ENCODE measurements around the gene CEP131. TPM values are rescaled to one million over a fixed set of nuclear protein-coding genes. Genes with fewer than 3 reads are reported as not detected.

The CEP131 gene
- polyA plus RNA-seq, 1 donor from 2014 or later, result 21.3 TPM

DNA sequence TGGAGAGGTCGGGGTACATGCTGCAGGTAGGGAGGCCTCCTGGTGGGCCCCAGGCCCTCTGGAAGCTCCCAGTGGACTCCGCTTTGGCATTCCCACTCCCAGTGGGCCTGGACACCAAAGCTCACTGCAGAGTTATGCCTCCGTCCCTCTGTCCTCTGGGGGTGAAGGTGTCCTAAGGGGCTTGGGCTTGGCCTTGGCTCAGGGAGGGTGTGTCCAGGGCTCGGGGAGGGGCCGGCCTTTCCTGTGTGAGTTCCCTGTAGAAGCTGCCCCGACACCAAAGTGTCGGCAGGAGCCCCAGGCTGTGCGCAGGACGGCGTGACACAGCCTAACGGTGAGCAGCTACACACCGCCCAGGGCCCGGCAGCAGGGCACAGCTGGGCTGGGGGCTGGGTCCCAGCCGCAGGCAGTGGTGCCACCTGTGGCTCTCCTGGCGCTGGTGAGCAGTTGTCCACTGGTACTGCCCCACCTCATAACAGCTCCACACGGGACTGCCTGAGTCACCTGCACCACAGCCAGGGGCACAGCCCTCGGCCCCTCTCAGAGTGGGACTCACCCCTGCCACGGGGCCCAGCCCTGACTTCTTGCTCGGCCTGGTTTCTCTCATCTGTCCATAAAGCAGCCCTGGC lies 10.0 kb upstream of the CEP131 start:
- Histone ChIP-seq H3K27me3 (ENCODE audit: insufficient read depth, low read depth, low read length) (no peaks in the 10 kb centered on the region), H3K9me3 (ENCODE audit: low read length) (no peaks in the 10 kb centered on the region), H4K20me1 (ENCODE audit: insufficient read depth) (no peaks in the 10 kb centered on the region), H3K4me3 (ENCODE audit: low read length) (no peak overlapping the region), H3K9me2 (ENCODE audit: insufficient read depth, low read length) (no peaks in the 10 kb centered on the region), H3K9ac (ENCODE audit: low read length) (no peak overlapping the region), H2AFZ (ENCODE audit: low read depth, low read length) (no peak overlapping the region), H3K36me3 (ENCODE audit: insufficient read depth, low read length) (peaks cover 4% of the 10 kb centered on the region), H3K79me2 (replicated peaks; ENCODE audit: insufficient read depth, low read length) (peaks cover 5% of the 10 kb centered on the region), H3K4me2 (ENCODE audit: low read length) (no peak overlapping the region), H3K27ac (ENCODE audit: low read length) (no peak overlapping the region), H3F3A (ENCODE audit: insufficient read depth, low read length, poor library complexity, severe bottlenecking) (no peaks in the 10 kb centered on the region)
- TF ChIP-seq, protein P1, sequence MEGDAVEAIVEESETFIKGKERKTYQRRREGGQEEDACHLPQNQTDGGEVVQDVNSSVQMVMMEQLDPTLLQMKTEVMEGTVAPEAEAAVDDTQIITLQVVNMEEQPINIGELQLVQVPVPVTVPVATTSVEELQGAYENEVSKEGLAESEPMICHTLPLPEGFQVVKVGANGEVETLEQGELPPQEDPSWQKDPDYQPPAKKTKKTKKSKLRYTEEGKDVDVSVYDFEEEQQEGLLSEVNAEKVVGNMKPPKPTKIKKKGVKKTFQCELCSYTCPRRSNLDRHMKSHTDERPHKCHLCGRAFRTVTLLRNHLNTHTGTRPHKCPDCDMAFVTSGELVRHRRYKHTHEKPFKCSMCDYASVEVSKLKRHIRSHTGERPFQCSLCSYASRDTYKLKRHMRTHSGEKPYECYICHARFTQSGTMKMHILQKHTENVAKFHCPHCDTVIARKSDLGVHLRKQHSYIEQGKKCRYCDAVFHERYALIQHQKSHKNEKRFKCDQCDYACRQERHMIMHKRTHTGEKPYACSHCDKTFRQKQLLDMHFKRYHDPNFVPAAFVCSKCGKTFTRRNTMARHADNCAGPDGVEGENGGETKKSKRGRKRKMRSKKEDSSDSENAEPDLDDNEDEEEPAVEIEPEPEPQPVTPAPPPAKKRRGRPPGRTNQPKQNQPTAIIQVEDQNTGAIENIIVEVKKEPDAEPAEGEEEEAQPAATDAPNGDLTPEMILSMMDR (IDR thresholded peaks at IDR 0.05; ENCODE audit: poor library complexity, severe bottlenecking), result no peak

DNA sequence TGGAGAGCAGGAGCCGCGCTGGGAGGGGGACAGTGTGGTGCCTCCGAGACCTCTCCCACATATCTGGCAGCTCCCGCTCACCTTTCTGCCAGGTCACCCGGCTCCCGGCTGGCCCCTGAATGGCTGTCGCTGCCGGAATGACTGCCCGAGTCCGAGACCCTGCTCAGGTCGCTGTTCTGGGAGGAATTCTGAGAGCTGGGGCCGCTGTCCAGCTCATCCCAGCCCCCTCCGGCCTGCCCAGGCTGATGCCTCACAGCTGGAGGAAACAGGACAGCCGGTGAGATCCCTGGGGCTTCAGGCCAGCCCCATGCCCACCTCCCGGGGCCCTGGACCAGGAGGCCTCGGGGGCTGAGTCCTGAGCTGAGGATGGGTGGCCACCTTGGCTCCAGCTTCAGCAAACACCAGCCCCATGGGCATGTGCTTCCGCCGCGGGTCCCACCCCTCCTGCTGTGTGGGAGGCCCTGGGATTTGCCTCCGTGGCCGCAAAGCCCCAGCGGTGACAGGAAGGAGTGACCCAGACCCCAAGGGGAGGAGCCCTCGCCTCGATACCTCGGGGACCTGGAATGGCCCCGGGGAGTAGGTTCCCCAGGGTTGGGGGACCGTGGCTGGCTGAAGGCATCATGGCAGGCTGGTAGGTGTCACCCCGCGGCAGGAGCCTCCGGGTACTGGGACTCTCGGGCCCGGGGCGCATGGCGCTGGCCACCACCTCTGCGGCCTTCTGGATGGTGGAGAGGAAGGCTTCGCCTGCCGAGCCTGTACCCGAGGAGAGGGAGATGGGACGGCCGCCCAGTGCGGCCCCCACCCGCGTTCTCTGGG lies 9.2 kb upstream of the CEP131 start:
- peaks cover 4% of the 10 kb centered on the region for H3K36me3 ChIP-seq (ENCODE audit: insufficient read depth, low read length)
- H2AFZ ChIP-seq (ENCODE audit: low read depth, low read length), result no peak overlapping the region
- H4K20me1 ChIP-seq (ENCODE audit: insufficient read depth), result no peaks in the 10 kb centered on the region
- H3K27me3 ChIP-seq (ENCODE audit: insufficient read depth, low read depth, low read length), result no peaks in the 10 kb centered on the region
- TF ChIP-seq RAD21 (conservative IDR thresholded peaks at IDR 0.05), result no peak
- no peak for TF ChIP-seq TAF1 (IDR thresholded peaks at IDR 0.05; ENCODE audit: low read depth)
- TF ChIP-seq EZH2 (IDR thresholded peaks at IDR 0.05; ENCODE audit: borderline replicate concordance, insufficient read depth, low read length, poor library complexity, severe bottlenecking), result no peak
- TF ChIP-seq, protein P2, sequence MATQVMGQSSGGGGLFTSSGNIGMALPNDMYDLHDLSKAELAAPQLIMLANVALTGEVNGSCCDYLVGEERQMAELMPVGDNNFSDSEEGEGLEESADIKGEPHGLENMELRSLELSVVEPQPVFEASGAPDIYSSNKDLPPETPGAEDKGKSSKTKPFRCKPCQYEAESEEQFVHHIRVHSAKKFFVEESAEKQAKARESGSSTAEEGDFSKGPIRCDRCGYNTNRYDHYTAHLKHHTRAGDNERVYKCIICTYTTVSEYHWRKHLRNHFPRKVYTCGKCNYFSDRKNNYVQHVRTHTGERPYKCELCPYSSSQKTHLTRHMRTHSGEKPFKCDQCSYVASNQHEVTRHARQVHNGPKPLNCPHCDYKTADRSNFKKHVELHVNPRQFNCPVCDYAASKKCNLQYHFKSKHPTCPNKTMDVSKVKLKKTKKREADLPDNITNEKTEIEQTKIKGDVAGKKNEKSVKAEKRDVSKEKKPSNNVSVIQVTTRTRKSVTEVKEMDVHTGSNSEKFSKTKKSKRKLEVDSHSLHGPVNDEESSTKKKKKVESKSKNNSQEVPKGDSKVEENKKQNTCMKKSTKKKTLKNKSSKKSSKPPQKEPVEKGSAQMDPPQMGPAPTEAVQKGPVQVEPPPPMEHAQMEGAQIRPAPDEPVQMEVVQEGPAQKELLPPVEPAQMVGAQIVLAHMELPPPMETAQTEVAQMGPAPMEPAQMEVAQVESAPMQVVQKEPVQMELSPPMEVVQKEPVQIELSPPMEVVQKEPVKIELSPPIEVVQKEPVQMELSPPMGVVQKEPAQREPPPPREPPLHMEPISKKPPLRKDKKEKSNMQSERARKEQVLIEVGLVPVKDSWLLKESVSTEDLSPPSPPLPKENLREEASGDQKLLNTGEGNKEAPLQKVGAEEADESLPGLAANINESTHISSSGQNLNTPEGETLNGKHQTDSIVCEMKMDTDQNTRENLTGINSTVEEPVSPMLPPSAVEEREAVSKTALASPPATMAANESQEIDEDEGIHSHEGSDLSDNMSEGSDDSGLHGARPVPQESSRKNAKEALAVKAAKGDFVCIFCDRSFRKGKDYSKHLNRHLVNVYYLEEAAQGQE (IDR thresholded peaks at IDR 0.05; ENCODE audit: borderline replicate concordance), result no peak
- H3K4me3 ChIP-seq (ENCODE audit: low read length), result no peak overlapping the region
- no peaks in the 10 kb centered on the region for H3K79me2 ChIP-seq (replicated peaks; ENCODE audit: insufficient read depth, low read length)
- H3K27ac ChIP-seq (ENCODE audit: low read length), result no peak overlapping the region
- H3K9ac ChIP-seq (ENCODE audit: low read length), result no peak overlapping the region
- no peaks in the 10 kb centered on the region for H3K9me3 ChIP-seq (ENCODE audit: low read length)
- H3K9me2 ChIP-seq (ENCODE audit: insufficient read depth, low read length), result no peaks in the 10 kb centered on the region
- no peak overlapping the region for H3K4me2 ChIP-seq (ENCODE audit: low read length)
- no peaks in the 10 kb centered on the region for H3F3A ChIP-seq (ENCODE audit: insufficient read depth, low read length, poor library complexity, severe bottlenecking)

DNA sequence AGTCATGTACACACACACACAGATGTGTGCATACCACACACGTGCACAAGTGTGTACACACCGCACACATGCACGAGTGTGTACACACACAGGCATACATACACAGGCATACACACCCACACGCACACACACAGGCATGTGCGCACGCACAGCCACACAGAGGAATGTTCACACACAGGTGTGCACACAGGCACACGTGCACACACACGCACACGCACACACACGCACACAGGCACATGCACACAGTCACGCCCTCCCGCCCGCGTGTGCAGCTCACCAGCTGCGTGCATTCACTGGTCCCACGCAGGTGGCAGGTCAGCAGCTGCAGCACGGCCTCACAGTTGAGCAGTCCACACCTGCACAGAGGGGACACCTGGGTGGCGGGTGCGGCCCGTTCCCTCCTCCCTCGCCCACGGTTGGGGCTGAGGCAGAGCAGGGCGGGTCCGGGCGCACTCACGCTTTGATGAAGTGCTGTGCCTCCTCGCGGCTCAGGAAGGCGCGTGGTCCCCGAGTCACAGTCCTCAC lies 8.4 kb upstream of the CEP131 start:
- TF ChIP-seq EZH2 (IDR thresholded peaks at IDR 0.05; ENCODE audit: borderline replicate concordance, insufficient read depth, low read length, poor library complexity, severe bottlenecking), result no peak
- no peak for TF ChIP-seq TAF1 (IDR thresholded peaks at IDR 0.05; ENCODE audit: low read depth)
- no peak for TF ChIP-seq EP300 (conservative IDR thresholded peaks at IDR 0.05; ENCODE audit: poor library complexity, severe bottlenecking)
- TF ChIP-seq, protein P2 (IDR thresholded peaks at IDR 0.05; ENCODE audit: borderline replicate concordance), result no peak
- H3K27ac ChIP-seq (ENCODE audit: low read length), result no peak overlapping the region
- H4K20me1 ChIP-seq (ENCODE audit: insufficient read depth), result no peaks in the 10 kb centered on the region
- H3K9me3 ChIP-seq (ENCODE audit: low read length), result no peaks in the 10 kb centered on the region
- peaks cover 4% of the 10 kb centered on the region for H3K36me3 ChIP-seq (ENCODE audit: insufficient read depth, low read length)
- H3K9ac ChIP-seq (ENCODE audit: low read length), result no peak overlapping the region
- no peaks in the 10 kb centered on the region for H3K27me3 ChIP-seq (ENCODE audit: insufficient read depth, low read depth, low read length)
- H3F3A ChIP-seq (ENCODE audit: insufficient read depth, low read length, poor library complexity, severe bottlenecking), result no peaks in the 10 kb centered on the region
- H3K9me2 ChIP-seq (ENCODE audit: insufficient read depth, low read length), result no peaks in the 10 kb centered on the region
- no peaks in the 10 kb centered on the region for H3K79me2 ChIP-seq (replicated peaks; ENCODE audit: insufficient read depth, low read length)
- no peak overlapping the region for H2AFZ ChIP-seq (ENCODE audit: low read depth, low read length)
- H3K4me2 ChIP-seq (ENCODE audit: low read length), result no peak overlapping the region
- H3K4me3 ChIP-seq (ENCODE audit: low read length), result no peak overlapping the region
